Adrenal gland (tissue), 12 donors: ENCODE results near the gene MOK. TPM values are rescaled to one million over a fixed set of nuclear protein-coding genes. Genes with fewer than 3 reads are reported as not detected.

Source experiments
- DNase-seq, 7 donors: peaks; one replicate each; pipeline ENCODE4 v3.0.0-alpha.2; 2019 to 2020
- H3K27ac ChIP-seq, 5 donors: fragments of 200-600 bp; sonication (generic) in 4 of 5; 1 replicate in 3 of 5; 2 replicates in 2 of 5; pipeline versions ENCODE4 v1.5.1 to v1.8.0; 2016 to 2020; ENCODE audit warnings: mild to moderate bottlenecking in 1 of 5
- H3K27me3 ChIP-seq: fragments of 200-600 bp; 2 replicates; pipeline ENCODE4 v1.8.0; 2021
- H3K36me3 ChIP-seq, 2 donors: fragments of 200-600 bp; replicated peaks in 1 of 2; 1 replicate in 1 of 2; 2 replicates in 1 of 2; pipeline versions ENCODE4 v1.5.1 to v1.8.0; 2018 to 2022
- H3K4me1 ChIP-seq, 2 donors: fragments of 200-600 bp; replicated peaks in 1 of 2; 1 replicate in 1 of 2; 2 replicates in 1 of 2; pipeline versions ENCODE4 v1.5.1 to v1.8.0; 2018 to 2021
- H3K4me3 ChIP-seq, 4 donors: fragments of 200-600 bp; sonication (generic) in 3 of 4; one replicate each; pipeline ENCODE4 v1.5.1; 2016 to 2018
- H3K9me3 ChIP-seq, 3 donors: fragments of 200-600 bp; sonication (generic) in 1 of 3; replicated peaks in 1 of 3; 1 replicate in 2 of 3; 2 replicates in 1 of 3; pipeline versions ENCODE4 v1.5.1 to v1.8.0; 2016 to 2021
- CTCF ChIP-seq, 6 experiments: fragments of 450-650 bp in 4 of 6; fragments of 200-600 bp in 2 of 6; sonication (generic) in 1 of 6; IDR thresholded peaks; 1 replicate in 5 of 6; 2 replicates in 1 of 6; pipeline versions ENCODE4 v1.5.1 to v1.8.0; 2016 to 2021; ENCODE audit warnings: antibody characterized with exemption in 6 of 6, mild to moderate bottlenecking in 2 of 6, moderate library complexity in 1 of 6
- POLR2A ChIP-seq, 2 donors: fragments of 450-650 bp; IDR thresholded peaks; one replicate each; pipeline ENCODE4 v1.6.1; 2017; ENCODE audit warnings: antibody characterized with exemption in 2 of 2, mild to moderate bottlenecking in 2 of 2, moderate library complexity in 1 of 2
- WGBS, 4 donors: extraction: QIAGEN DNeasy Blood & Tissue Kit in 2 of 4; methylation state at CpG; one replicate each; pipeline versions ENCODE4 v1.1.5 to v1.1.7; 2013 to 2017; 5-methylcytosine and 5-hydroxymethylcytosine counted together
- intact Hi-C, 2 donors: fragments of 100-400 bp; cut with DNase I; formaldehyde crosslinking; loops; one replicate each; pipeline versions ENCODE4 v1.14.1 to v1.15.0; 2022 to 2023
- polyA plus RNA-seq, 3 donors: library from polyadenylated mRNA; stranded (reverse); fragments of 200-250 nt in 2 of 3; fragments of 350-450 nt in 1 of 3; fragmentation: Illumina TruSeq in 1 of 3; extraction: RNeasy Lipid Tissue Mini Kit (QIAGEN cat#74804) in 1 of 3; gene quantifications; one replicate each; pipeline ENCODE4 v1.2.3, GENCODE V29; 2013 to 2014
- total RNA-seq, 9 donors: library from RNA; depleted of rRNA in 4 of 9; stranded (reverse); fragments of >200 nt in 4 of 9; fragments of 120-200 nt in 1 of 9; fragmentation: NEBNext Ultra II Directional in 1 of 9; extraction: Animal tissue kit (Norgen Biotek cat#: 25700) in 1 of 9; gene quantifications; one replicate each; pipeline versions ENCODE4 v1.1.0 to v1.2.4, GENCODE V29; 2013 to 2023
- donor health status: healthy with polysubstance abuse.
- donor health status: Bipolar disorder and iron deficiency.
- donor health status: DM: yes; HTN: yes; CAD: no.
- donor health status: DM: no; HTN: no; CAD: no.
- donor health status: DM: no; HTN: no; CAD: no.
- donor health status: DM: yes; HTN: yes; CAD: no.

Gene MOK
- total and polyA plus RNA-seq, 12 donors, result 10.1 to 54.4 (median 16.4) TPM

- H3K9me3 ChIP-seq, result no peaks in the 10 kb centered on the region
- H3K4me3 ChIP-seq, result no peak overlapping the region
- no peak overlapping the region for H3K27ac ChIP-seq
- no peak for DNase-seq
- intact Hi-C loops, result no loop called here
- no peaks in the 10 kb centered on the region for H3K4me1 ChIP-seq
- no peak for TF ChIP-seq CTCF (IDR thresholded peaks at IDR 0.05)
- TF ChIP-seq POLR2A (IDR thresholded peaks at IDR 0.05), result no peak
- WGBS, 4 donors, result 93 to 97% (median 95%) methylated on average over 14 to 15 of the region's 15 CpGs
- H3K36me3 ChIP-seq, result no peaks in the 10 kb centered on the region
- no peaks in the 10 kb centered on the region for H3K27me3 ChIP-seq
Measured at GRCh38 chr14:102250636-102251035, 54.3 kb downstream of the MOK start.

- H3K27me3 ChIP-seq, result no peaks in the 10 kb centered on the region
- WGBS, 4 donors, result 93 to 99% (median 97%) methylated on average over 6 of the region's 6 CpGs
- intact Hi-C loops, result no loop called here
Measured at GRCh38 chr14:102249981-102250380, 55.0 kb downstream of the MOK start.

GRCh38 chr14:102249041-102249440 lies 55.9 kb downstream of the MOK start:
- no peaks in the 10 kb centered on the region for H3K4me1 ChIP-seq
- H3K36me3 ChIP-seq, result no peaks in the 10 kb centered on the region
- no peak for TF ChIP-seq POLR2A (IDR thresholded peaks at IDR 0.05)
- no peak for TF ChIP-seq CTCF (IDR thresholded peaks at IDR 0.05)
- H3K27me3 ChIP-seq, result no peaks in the 10 kb centered on the region
- no peak overlapping the region for H3K4me3 ChIP-seq
- DNase-seq, result no peak
- 91 to 92% (median 92%) methylated on average over 11 to 12 of the region's 12 CpGs for WGBS, 4 donors
- H3K9me3 ChIP-seq, result no peaks in the 10 kb centered on the region
- no peak overlapping the region for H3K27ac ChIP-seq
- intact Hi-C loops, result no loop called here

More at GRCh38 chr14:102249981-102250380, 55.0 kb downstream of the MOK start:
- Histone ChIP-seq H3K4me1 (no peaks in the 10 kb centered on the region), H3K9me3 (no peaks in the 10 kb centered on the region), H3K27ac (no peak overlapping the region), H3K4me3 (no peak overlapping the region), H3K36me3 (no peaks in the 10 kb centered on the region)
- DNase-seq, result no peak
- TF ChIP-seq POLR2A (IDR thresholded peaks at IDR 0.05), result no peak
- TF ChIP-seq CTCF (IDR thresholded peaks at IDR 0.05), result no peak

- H3K4me1 ChIP-seq, result no peaks in the 10 kb centered on the region
- TF ChIP-seq POLR2A (IDR thresholded peaks at IDR 0.05), result no peak
- no peak for TF ChIP-seq CTCF (IDR thresholded peaks at IDR 0.05)
- no peak overlapping the region for H3K27ac ChIP-seq
- no peak overlapping the region for H3K4me3 ChIP-seq
- 81 to 90% (median 84%) methylated on average over 6 to 8 of the region's 8 CpGs for WGBS, 4 donors
- no peaks in the 10 kb centered on the region for H3K36me3 ChIP-seq
- no peaks in the 10 kb centered on the region for H3K27me3 ChIP-seq
- intact Hi-C loops, result no loop called here
- DNase-seq, result no peak
- no peaks in the 10 kb centered on the region for H3K9me3 ChIP-seq
Measured at GRCh38 chr14:102248121-102248520, 56.8 kb downstream of the MOK start.
